H9 (cell line): ENCODE data around the gene ABR. TPM values are rescaled to one million over a fixed set of nuclear protein-coding genes. Genes with fewer than 3 reads are reported as not detected.

Experiments
- DNase-seq: peaks from one replicate; pipeline ENCODE4 v3.0.0-alpha.2; 2017
- H2AFZ ChIP-seq: one replicate; pipeline ENCODE4 v1.6.1; 2013; ENCODE audit warnings: mild to moderate bottlenecking, low read length, control low read depth, moderate library complexity
- H2AK5ac ChIP-seq: 2 replicates; pipeline ENCODE4 v1.6.1; 2013; ENCODE audit warnings: low read length, control low read depth, mixed read lengths; ENCODE audit not compliant: insufficient read length
- H2BK120ac ChIP-seq: one replicate; pipeline ENCODE4 v1.6.1; 2013; ENCODE audit warnings: low read depth, mild to moderate bottlenecking, low read length, control low read depth, inconsistent platforms; ENCODE audit not compliant: poor library complexity, severe bottlenecking
- H2BK12ac ChIP-seq: 2 replicates; pipeline ENCODE4 v1.6.1; 2013; ENCODE audit warnings: low read length, control low read depth, mixed read lengths, low read depth; ENCODE audit not compliant: insufficient read length
- H2BK15ac ChIP-seq: 2 replicates; pipeline ENCODE4 v1.6.1; 2013; ENCODE audit warnings: low read depth, low read length, control low read depth
- H2BK20ac ChIP-seq: one replicate; pipeline ENCODE4 v1.6.1; 2013; ENCODE audit warnings: low read depth, mild to moderate bottlenecking, low read length, control low read depth, inconsistent platforms; ENCODE audit not compliant: poor library complexity, severe bottlenecking
- H2BK5ac ChIP-seq: 2 replicates; pipeline ENCODE4 v1.6.1; 2013; ENCODE audit warnings: low read length, control low read depth, mixed read lengths; ENCODE audit not compliant: insufficient read length
- H3K14ac ChIP-seq: 2 replicates; pipeline ENCODE4 v1.6.1; 2013; ENCODE audit warnings: low read length, control low read depth; ENCODE audit not compliant: insufficient read depth
- H3K18ac ChIP-seq: 2 replicates; pipeline ENCODE4 v1.6.1; 2013; ENCODE audit warnings: low read depth, mild to moderate bottlenecking, mixed read lengths, low read length, control low read depth; ENCODE audit not compliant: insufficient read length
- H3K23ac ChIP-seq: 2 replicates; pipeline ENCODE4 v1.6.1; 2013; ENCODE audit warnings: low read length, control low read depth, mixed read lengths, low read depth; ENCODE audit not compliant: insufficient read length
- H3K23me2 ChIP-seq: 2 replicates; pipeline ENCODE4 v1.6.1; 2013; ENCODE audit warnings: low read depth, mild to moderate bottlenecking, mixed read lengths, low read length, control low read depth; ENCODE audit not compliant: insufficient read length, poor library complexity, severe bottlenecking
- H3K27ac ChIP-seq: 2 replicates; pipeline ENCODE4 v1.5.1; 2013; ENCODE audit warnings: low read length, control low read depth, mixed read lengths, low read depth; ENCODE audit not compliant: insufficient read length
- H3K27me3 ChIP-seq: 2 replicates; pipeline ENCODE4 v1.6.1; 2013; ENCODE audit warnings: low read length, control low read depth, inconsistent platforms; ENCODE audit not compliant: insufficient read depth
- H3K4ac ChIP-seq: 2 replicates; pipeline ENCODE4 v1.6.1; 2013; ENCODE audit warnings: low read depth, mild to moderate bottlenecking, control low read depth, inconsistent platforms, low read length, moderate library complexity
- H3K4me1 ChIP-seq: 2 replicates; pipeline ENCODE4 v1.6.1; 2013; ENCODE audit warnings: low read length, control low read depth, inconsistent platforms; ENCODE audit not compliant: insufficient read depth
- H3K4me2 ChIP-seq: 2 replicates; pipeline ENCODE4 v1.6.1; 2013; ENCODE audit warnings: low read length, control low read depth, mixed read lengths; ENCODE audit not compliant: insufficient read length, insufficient read depth
- H3K56ac ChIP-seq: 2 replicates; pipeline ENCODE4 v1.6.1; 2013; ENCODE audit warnings: low read depth, mild to moderate bottlenecking, mixed read lengths, low read length, control low read depth; ENCODE audit not compliant: insufficient read length
- H3K79me1 ChIP-seq: 2 replicates; pipeline ENCODE4 v1.6.1; 2013; ENCODE audit warnings: low read depth, mild to moderate bottlenecking, moderate library complexity, low read length, control low read depth, inconsistent platforms; ENCODE audit not compliant: insufficient read depth, poor library complexity, severe bottlenecking
- H3K79me2 ChIP-seq: 2 replicates; pipeline ENCODE4 v1.6.1; 2013; ENCODE audit warnings: low read length, control low read depth, inconsistent platforms; ENCODE audit not compliant: insufficient read depth
- H3K9ac ChIP-seq: 2 replicates; pipeline ENCODE4 v1.6.1; 2013; ENCODE audit warnings: low read length, control low read depth, mixed read lengths; ENCODE audit not compliant: insufficient read length; ENCODE audit errors: extremely low read depth
- H3K9me3 ChIP-seq: one replicate; pipeline ENCODE4 v1.6.1; 2013; ENCODE audit warnings: low read depth, low read length, inconsistent platforms; ENCODE audit not compliant: control insufficient read depth
- H3T11ph ChIP-seq: one replicate; pipeline ENCODE4 v1.6.1; 2013; ENCODE audit warnings: mild to moderate bottlenecking, low read length, control low read depth, inconsistent platforms
- H4K20me1 ChIP-seq: one replicate; pipeline ENCODE4 v1.6.1; 2013; ENCODE audit not compliant: control insufficient read depth, insufficient read length, insufficient read depth
- H4K5ac ChIP-seq: 2 replicates; pipeline ENCODE4 v1.6.1; 2013; ENCODE audit warnings: low read depth, mild to moderate bottlenecking, mixed read lengths, low read length, control low read depth; ENCODE audit not compliant: insufficient read length
- H4K8ac ChIP-seq: replicated peaks from 2 replicates; pipeline ENCODE4 v1.6.1; 2013; ENCODE audit warnings: low read length, control low read depth, mixed read lengths, low read depth; ENCODE audit not compliant: insufficient read length
- H4K91ac ChIP-seq: 2 replicates; pipeline ENCODE4 v1.6.1; 2013; ENCODE audit warnings: low read depth, mild to moderate bottlenecking, moderate library complexity, mixed read lengths, low read length, control low read depth; ENCODE audit not compliant: insufficient read length
- H3K27ac Mint-ChIP-seq, 3 experiments: 2 replicates in 2 of 3; 3 replicates in 1 of 3; pipeline ENCODE4 v1.8.0; 2020 to 2021; ENCODE audit warnings: mixed read lengths in 3 of 3, mild to moderate bottlenecking in 1 of 3, moderate library complexity in 1 of 3
- H3K27me3 Mint-ChIP-seq: 2 replicates; pipeline ENCODE4 v1.8.0; 2021; ENCODE audit warnings: low read depth, mild to moderate bottlenecking, moderate library complexity, mixed read lengths
- H3K36me3 Mint-ChIP-seq, 3 experiments: 2 replicates in 2 of 3; 3 replicates in 1 of 3; pipeline ENCODE4 v1.8.0; 2020 to 2021; ENCODE audit warnings: low read depth in 3 of 3, mixed read lengths in 3 of 3; ENCODE audit not compliant: insufficient read depth in 1 of 3
- H3K4me1 Mint-ChIP-seq, 2 experiments: 2 replicates each; pipeline ENCODE4 v1.8.0; 2020; ENCODE audit warnings: mixed read lengths in 2 of 2
- H3K4me3 Mint-ChIP-seq, 2 experiments: 2 replicates in 1 of 2; 3 replicates in 1 of 2; pipeline ENCODE4 v1.8.0; 2020 to 2021; ENCODE audit warnings: mild to moderate bottlenecking in 2 of 2, mixed read lengths in 2 of 2, moderate library complexity in 1 of 2
- H3K9me3 Mint-ChIP-seq, 2 experiments: 2 replicates in 1 of 2; 3 replicates in 1 of 2; pipeline ENCODE4 v1.8.0; 2020; ENCODE audit warnings: mild to moderate bottlenecking in 2 of 2, mixed read lengths in 2 of 2, moderate library complexity in 1 of 2
- WGBS: extraction: QIAGEN DNeasy Blood & Tissue Kit; methylation state at CpG from one replicate; pipeline ENCODE4 v1.1.7; 2013; ENCODE audit warnings: missing lambda C conversion rate, low lambda C conversion rate, mixed read lengths; ENCODE audit not compliant: insufficient read length; ENCODE audit errors: extremely low coverage; 5-methylcytosine and 5-hydroxymethylcytosine counted together
- total RNA-seq: library from RNA; stranded (reverse); gene quantifications from 2 replicates; pipeline ENCODE4 v1.2.1, GENCODE V29; 2021
- TF ChIP-seq, protein P1 (sequence below): fragments of 200-600 bp; sonication (generic); conservative IDR thresholded peaks from 3 replicates; pipeline ENCODE4 v1.8.0; 2021; ENCODE audit warnings: antibody characterized with exemption, mild to moderate bottlenecking

Gene ABR
- total RNA-seq, 1 experiment from 2014 or later: 34.7 TPM

DNA sequence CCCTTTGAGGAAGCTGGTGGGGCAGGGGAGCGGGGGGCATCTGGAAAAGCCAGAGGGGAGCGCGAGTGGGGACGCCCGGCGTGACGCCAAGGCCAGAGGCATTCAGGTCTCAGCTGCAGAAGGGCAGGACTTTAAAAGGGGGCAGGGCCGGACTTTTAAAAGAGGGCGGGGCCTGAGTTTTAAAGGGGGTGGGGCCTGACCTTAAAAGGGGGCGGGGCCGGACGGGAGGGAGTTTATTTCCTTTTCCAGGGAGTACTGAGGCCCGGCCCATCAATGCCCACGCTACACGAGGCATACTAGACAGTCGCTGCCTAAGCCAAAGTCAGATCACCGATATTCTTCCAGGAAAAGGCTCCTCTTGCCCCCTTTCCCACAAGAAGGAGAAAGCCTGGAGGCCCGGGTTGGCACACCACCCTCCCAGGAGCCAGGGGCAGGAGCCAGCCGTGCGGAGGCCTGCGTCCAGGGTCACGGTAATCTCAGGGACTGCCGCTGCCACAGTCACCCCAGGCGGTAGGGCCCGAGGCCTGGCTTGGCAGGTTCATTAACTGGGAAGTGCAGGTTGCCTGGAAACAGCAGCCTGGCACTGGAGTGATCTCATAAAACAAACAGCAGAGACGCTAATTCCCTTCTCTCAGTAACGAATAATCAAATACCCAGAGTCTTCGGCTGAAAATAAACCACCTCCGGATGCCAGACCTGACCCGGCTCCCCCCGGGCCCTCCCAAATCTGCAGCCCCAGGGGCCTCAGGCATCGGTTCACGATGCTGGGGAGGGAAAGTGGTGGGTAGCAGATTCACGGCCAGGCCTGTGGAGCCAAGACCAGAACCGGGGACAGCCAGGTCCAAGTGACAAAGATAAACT, 92.2 kb downstream of the ABR start:
- Histone ChIP-seq H3K23me2 (no peaks in the 10 kb centered on the region), H2BK15ac (no peak overlapping the region), H3K56ac (no peak overlapping the region), H3K14ac (no peak overlapping the region), H2AFZ (no peak overlapping the region), H3K79me1 (no peaks in the 10 kb centered on the region), H4K8ac (no peak overlapping the region), H2AK5ac (no peak overlapping the region), H2BK20ac (no peak overlapping the region), H3K23ac (no peak overlapping the region), H3T11ph (no peak overlapping the region), H3K27me3 (no peaks in the 10 kb centered on the region), H3K4ac (no peak overlapping the region), H2BK5ac (no peak overlapping the region), H3K4me1 (no peaks in the 10 kb centered on the region; the same call in 1 of the 2 replicates), H3K18ac (no peak overlapping the region), H4K91ac (no peak overlapping the region), H2BK120ac (no peak overlapping the region), H3K9me3 (no peaks in the 10 kb centered on the region), H3K27ac (no peak overlapping the region), H4K20me1 (no peaks in the 10 kb centered on the region), H3K9ac (no peak overlapping the region), H3K79me2 (no peaks in the 10 kb centered on the region), H2BK12ac (no peak overlapping the region), H4K5ac (no peak overlapping the region), H3K4me2 (peak overlapping the region; percentile 26)
- H3K4me1 Mint-ChIP-seq: peaks cover 3 to 14% of the 10 kb centered on the region in 2 experiments
- H3K27ac Mint-ChIP-seq: no peak overlapping the region
- TF ChIP-seq, protein P1, sequence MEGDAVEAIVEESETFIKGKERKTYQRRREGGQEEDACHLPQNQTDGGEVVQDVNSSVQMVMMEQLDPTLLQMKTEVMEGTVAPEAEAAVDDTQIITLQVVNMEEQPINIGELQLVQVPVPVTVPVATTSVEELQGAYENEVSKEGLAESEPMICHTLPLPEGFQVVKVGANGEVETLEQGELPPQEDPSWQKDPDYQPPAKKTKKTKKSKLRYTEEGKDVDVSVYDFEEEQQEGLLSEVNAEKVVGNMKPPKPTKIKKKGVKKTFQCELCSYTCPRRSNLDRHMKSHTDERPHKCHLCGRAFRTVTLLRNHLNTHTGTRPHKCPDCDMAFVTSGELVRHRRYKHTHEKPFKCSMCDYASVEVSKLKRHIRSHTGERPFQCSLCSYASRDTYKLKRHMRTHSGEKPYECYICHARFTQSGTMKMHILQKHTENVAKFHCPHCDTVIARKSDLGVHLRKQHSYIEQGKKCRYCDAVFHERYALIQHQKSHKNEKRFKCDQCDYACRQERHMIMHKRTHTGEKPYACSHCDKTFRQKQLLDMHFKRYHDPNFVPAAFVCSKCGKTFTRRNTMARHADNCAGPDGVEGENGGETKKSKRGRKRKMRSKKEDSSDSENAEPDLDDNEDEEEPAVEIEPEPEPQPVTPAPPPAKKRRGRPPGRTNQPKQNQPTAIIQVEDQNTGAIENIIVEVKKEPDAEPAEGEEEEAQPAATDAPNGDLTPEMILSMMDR: no peak
- peaks cover 2 to 10% (median 7%) of the 10 kb centered on the region in 3 experiments; a peak in 6 of 7 replicates for H3K36me3 Mint-ChIP-seq
- no peaks in the 10 kb centered on the region for H3K9me3 Mint-ChIP-seq
- no peaks in the 10 kb centered on the region for H3K27me3 Mint-ChIP-seq
- H3K4me3 Mint-ChIP-seq: no peak overlapping the region; a peak in 1 of 5 replicates
- WGBS: no CpG with 5 or more reads among the region's 35 CpGs
- DNase-seq: peak; percentile 89
